HG03457 (cell line): Measurements from ENCODE around the gene CSH1.
"Not testable (repeated sequence)": the region's sequence is repeated elsewhere in the genome, so short reads cannot be mapped to it uniquely, and the experiment has no call there.

Experiments used
- ATAC-seq: cut with Tn5 transposase; IDR thresholded peaks from one replicate; pipeline ENCODE4 v1.9.1; 2021; ENCODE audit warnings: moderate number of reproducible peaks; ENCODE audit not compliant: unreplicated experiment

The CSH1 gene

DNA sequence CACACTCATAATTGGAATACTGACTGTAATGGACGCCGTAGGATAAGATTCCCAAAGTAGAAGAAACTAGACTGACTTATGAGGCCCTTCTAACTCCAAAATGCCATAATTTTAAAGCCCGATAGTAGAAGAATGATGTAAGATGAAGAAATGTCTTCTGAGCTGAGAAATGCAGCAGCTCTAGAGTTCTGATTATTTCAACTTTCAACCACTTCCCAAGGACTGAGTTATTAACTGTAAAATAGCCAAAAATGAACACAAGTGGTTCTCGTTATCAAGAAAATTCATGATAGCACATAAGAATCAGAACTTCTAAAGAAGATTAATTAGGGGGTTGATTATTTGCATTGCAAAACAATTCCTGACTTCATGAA is 26.1 kb downstream of the CSH1 start:
- not testable (repeated sequence) for ATAC-seq

DNA sequence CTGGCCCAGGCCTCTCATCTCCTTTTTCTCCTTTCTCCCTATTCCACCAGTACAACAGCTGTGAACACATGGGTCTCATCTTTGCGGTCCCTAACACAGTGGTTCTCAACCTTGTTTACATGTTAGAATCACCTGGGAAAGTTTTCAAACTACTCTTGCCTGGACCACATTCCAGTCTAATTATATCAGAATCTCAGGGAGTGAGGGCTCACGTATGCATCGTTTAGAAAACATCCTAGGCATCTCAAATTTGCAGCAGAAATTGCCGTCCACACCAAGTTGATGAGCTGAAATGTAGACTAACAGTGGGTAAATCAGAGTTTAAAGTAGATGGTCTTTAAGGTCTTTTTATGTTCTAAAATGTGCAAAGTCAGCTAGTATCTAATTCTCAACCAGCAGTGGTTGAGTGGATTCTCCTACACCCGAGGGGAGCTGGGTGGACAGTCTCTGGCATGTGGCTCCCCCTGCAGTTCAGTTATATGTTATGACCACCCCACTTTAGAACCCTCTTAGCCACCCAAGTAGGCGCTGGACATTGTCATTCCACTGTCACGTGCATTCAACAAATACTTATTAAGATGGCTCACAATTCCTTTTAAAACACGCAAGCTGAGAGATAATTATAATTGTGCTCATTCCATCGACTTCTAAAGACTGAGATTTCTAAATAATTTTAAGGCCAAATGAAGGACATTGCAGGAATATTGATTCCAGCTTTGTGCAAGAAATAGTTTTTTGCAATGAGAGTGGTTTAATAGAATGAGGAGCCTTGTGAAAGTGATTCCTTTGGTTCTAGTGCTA is 26.7 kb downstream of the CSH1 start:
- not testable (repeated sequence) for ATAC-seq

DNA sequence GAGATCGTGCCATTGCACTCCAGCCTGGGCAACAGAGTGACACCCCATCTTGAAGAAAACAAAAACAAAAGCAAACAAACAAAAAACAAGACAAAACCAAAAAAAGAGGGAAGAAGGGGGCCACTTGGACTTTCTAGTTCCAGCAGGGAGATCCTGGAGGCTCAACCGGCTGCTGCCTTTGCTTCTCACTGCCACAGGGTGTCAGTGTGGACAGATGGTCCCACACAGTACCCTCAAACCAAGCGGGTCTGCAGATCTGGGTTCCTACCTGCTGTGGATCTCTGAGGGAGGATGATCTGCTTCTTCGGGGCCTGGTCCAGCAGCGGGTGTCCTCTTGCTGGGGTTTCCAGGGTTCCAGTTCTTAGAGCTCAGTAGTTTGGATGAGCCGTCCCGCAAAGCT is 29.7 kb downstream of the CSH1 start:
- ATAC-seq, result not testable (repeated sequence)

DNA sequence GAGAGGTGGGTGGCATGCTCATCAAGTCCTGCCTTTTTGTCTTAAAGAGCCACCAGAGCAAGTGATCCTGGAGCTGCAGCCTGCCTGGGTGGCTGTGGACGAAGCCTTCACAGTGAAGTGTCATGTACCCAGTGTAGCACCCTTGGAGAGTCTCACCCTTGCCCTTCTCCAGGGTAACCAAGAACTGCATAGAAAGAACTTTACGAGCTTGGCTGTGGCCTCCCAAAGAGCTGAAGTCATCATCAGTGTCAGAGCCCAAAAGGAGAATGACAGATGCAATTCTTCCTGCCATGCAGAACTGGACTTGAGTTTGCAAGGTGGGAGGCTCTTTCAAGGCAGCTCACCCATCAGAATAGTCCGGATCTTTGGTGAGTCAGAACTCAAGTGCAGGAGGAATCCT is 37.1 kb downstream of the CSH1 start:
- no peak for ATAC-seq

DNA sequence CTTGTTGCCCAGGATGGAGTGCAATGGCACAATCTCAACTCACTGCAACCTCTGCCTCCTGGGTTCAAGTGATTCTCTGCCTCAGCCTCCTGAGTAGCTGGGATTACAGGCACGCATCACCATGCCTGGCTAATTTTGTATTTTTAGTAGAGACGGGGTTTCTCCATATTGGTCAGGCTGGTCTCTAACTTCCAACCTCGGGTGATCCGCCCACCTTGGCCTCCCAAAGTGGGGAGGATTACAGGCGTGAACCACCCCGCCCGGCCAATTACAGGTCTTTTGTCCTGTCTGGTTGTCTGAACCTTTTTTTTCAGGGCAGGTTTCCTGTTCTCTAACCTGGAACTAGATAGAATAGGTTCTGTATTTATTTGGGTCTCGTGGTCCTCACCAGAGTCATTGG is 39.9 kb downstream of the CSH1 start:
- ATAC-seq, result not testable (repeated sequence)

DNA sequence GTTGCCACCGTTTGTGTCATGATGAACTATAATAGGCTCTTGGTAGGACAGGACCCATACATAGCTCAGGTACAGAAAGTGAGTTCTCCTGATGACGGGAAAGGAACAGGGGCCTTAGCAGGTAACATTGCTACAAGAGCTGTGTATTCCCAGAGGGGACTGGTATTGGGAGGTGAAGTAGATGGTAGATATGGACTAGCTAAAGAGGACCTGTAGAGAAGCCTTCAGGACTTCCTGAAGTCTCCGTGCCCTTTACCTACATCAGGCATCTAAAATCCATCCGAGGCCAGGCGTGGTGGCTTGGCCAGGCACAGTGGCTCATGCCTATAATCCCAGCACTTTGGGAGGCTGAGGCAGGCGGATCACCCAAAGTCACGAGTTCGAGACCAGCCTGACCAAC is 41.2 kb downstream of the CSH1 start:
- ATAC-seq, result no peak

DNA sequence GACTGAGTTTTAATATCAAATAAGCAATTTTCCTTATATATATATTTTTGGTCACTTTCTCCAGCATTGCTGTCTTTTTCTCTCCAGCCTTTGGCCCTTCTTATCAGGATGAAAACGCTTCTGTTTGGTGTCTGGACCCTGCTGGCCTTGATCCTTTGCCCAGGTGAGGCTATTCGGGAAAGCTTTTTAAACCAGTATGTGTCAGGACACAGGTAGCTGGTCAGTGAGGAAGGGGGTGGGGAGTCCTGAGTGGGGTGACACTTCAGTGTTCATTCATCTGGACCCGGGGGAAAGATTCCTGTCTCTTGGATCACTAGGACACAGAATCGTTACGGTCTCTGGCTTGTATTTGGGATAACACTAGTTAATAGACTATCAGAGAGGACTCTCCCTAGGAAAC is 41.7 kb downstream of the CSH1 start:
- no peak for ATAC-seq

DNA sequence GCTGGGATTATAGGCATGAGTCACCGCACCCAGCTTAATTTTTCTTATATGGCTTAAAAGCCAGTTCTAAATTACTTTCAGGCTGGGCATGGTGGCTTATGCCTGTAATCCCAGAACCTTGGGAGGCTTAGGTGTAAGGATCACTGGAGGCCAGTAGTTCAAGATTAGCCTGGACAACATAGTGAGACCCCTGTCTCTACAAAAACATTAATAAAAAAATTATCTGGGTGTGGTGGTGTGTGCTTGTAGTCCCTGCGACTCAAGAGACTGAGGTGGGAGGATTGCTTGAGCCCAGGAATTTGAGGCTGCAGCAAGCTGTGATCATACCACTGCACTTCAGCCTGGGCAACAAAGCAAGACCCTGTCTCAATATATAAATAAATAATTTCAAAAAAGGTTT is 43.1 kb downstream of the CSH1 start:
- ATAC-seq, result no peak

DNA sequence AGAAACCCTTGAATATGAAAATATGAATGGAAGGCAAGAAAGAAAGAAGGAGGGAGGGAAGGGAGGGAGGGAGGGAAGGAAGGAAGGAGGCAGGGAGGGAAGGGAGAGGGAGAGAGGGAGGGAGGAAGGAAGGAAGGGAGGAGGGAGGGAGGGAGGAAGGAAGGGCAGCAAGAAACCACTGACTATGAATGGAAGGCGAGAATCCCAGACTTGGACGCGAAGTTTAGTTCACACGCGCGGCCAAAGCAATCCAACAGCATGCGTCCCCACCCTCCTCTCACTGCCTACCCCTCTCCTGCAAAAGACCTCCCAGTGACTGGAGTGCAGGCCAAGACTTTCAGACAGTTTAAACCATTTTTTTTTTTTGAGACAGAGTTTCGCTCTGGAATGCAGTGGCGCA is 46.0 kb downstream of the CSH1 start:
- no peak for ATAC-seq

DNA sequence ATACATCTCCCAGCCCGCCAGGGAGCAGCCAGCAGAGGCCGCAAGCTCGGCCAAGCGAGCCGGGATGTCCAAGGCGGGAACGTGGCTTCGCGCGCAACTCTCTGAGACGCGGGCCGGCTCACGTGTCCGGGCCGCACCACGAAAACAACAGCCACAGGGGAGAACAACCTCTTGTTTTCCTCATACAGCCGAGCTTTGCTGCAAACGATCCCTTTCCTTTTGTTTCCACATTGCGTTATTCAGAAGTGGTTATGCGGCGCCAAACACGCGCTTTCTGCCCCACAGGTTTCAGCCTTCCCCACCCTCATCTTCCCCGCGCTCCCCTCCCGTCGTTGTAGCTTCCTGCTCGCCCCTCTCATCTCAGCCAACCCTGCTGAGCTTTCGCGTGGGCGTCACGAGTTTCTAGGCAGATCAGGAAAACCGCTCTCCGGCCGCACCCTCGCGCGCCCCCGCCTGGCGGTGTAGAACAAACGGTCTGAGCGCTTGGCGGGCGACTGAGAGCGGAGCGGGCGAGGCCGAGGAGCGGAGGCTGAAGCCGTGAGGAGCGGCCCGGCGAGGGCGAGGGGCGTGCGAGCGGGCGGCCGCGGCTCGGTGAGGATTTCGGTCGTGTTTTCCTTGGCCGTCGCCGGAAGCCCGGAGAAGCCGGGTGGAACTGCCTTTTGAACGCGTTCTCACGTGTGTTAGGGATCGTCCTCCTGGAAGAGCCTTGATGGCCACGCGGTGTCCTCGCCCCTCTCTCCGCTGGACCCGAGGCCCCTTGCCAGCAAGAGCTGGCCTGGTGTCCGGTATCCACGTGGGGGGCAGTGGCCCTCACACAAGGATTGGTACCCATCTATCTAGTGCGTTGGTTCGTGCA is 47.3 kb downstream of the CSH1 start:
- no peak for ATAC-seq

DNA sequence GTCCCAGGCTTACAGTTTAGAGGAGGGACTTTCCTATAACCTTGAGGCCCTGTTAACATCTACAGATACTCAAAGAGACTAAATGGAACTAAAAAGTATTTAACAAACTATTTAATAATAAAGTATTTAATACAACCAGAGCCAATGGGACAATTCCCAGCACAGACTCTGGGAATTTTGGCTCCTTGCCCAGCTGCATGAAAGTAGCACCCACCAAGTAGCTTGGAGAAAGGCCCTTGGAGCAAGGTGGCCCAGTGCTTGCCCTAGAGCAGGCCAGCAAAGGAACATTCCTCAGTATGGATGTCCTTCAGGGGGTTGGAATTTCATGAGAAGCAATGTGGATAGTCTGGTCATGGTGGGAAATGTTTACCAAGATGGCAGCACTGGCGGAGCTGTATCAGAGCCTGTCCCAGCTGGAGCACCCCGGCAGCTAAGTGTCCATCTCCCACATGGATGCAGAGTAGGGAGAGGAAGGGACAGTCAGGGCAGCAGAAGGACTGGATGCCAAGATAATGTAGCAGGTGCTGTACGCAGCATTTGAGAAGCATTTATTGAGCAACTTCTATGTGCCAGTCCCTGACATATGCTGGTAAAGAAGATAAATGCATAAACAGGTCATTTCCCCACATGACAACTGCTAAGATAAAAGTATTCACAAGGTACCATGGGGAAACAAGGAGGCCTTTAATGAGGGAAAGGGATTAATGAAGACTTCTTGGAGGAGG is 48.7 kb downstream of the CSH1 start:
- ATAC-seq, result no peak

DNA sequence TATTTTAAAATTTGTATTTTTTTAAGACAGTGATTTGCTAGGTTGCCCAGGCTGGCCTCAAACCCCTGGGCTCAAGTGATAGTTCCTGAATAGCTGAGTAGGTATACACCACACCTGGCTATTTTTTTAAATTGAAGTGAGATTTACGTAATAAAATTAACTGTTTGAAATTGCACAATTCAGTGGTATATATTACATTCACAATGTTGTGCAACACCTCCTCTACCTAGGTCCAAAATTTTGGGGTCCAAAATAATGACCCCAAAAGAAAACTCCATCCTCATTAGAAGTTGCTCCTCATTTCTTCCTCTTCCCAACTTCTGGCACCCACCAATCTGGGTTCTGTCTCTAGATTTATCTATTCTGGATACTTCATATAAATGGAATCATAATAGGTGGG is 50.9 kb downstream of the CSH1 start:
- no peak for ATAC-seq
